NT2/D1 (cell line): ENCODE data around the gene MYO1G.

ENCODE experiments used
- YY1 ChIP-seq: IDR thresholded peaks from 2 replicates; pipeline ENCODE4 v1.6.1; 2011; ENCODE audit not compliant: insufficient read length, insufficient read depth
- ZNF274 ChIP-seq: IDR thresholded peaks from 2 replicates; pipeline ENCODE4 v1.6.1; 2011; ENCODE audit warnings: mild to moderate bottlenecking, low read depth, low read length

GRCh38 chr7:44953156-44953555 lies 25.7 kb downstream of the MYO1G start:
- TF ChIP-seq YY1 (no peak), ZNF274 (no peak)
